ENCODE measurements around the gene PTPMT1. TPM values are rescaled to one million over a fixed set of nuclear protein-coding genes. Genes with fewer than 3 reads are reported as not detected.

PTPMT1 gene
- 58.3 TPM for polyA plus RNA-seq (2013, experiment 1 of 2)
- 60.4 TPM for polyA plus RNA-seq (2013, experiment 2 of 2)

GRCh38 chr11:47565340-47566148 is at the start of gene PTPMT1:
Gene PTPMT1 (plus strand): TSS chr11:47565599. CDS start chr11:47565623, 24 bp downstream.
- H2AK5ac ChIP-seq (ENCODE audit: low read depth, low read length): peak within 1 kb of the TSS; percentile 75
- H2BK15ac ChIP-seq (ENCODE audit: low read length): peak within 1 kb of the TSS; percentile 94
- DNase-seq (ENCODE audit: low spot score): no peak
- H3K27me3 ChIP-seq (ENCODE audit: control insufficient read depth in 3 of 3, insufficient read depth in 3 of 3, low read depth in 1 of 3, low read length in 3 of 3): peaks cover 0 to 3% (median 0%) of the 10 kb centered on the region in 3 experiments
- peak within 1 kb of the TSS; percentile 73 for H3K4me2 ChIP-seq (ENCODE audit: insufficient read depth, low read length, poor library complexity, severe bottlenecking)
- no peak within 1 kb of the TSS for H2BK5ac ChIP-seq (ENCODE audit: low read length)
- H3K9me3 ChIP-seq (replicated peaks in 1 of 2; ENCODE audit: control insufficient read depth in 2 of 2, insufficient read depth in 1 of 2, low read depth in 1 of 2, low read length in 2 of 2): no peaks in the 10 kb centered on the region
- H3K36me3 ChIP-seq (replicated peaks in 1 of 2; ENCODE audit: control insufficient read depth in 2 of 2, insufficient read depth in 2 of 2, low read length in 2 of 2): peaks cover 2 to 13% of the 10 kb centered on the region in 2 donors
- peaks cover 6% of the 10 kb centered on the region for H3K79me1 ChIP-seq (ENCODE audit: low read depth, low read length)
- H3K27ac ChIP-seq (replicated peaks; ENCODE audit: low read length): no peak within 1 kb of the TSS
- H3K18ac ChIP-seq (ENCODE audit: low read length): peak within 1 kb of the TSS; percentile 99
- H2BK120ac ChIP-seq (ENCODE audit: low read depth, low read length): peak within 1 kb of the TSS; percentile 97
- H3K4me1 ChIP-seq (ENCODE audit: control insufficient read depth in 2 of 2, insufficient read depth in 1 of 2, low read depth in 1 of 2, low read length in 2 of 2): peaks cover 0 to 4% of the 10 kb centered on the region in 2 donors
- peak within 1 kb of the TSS; percentile 99 for H4K8ac ChIP-seq (ENCODE audit: low read depth, low read length)
- H3K23ac ChIP-seq (ENCODE audit: low read depth, low read length, poor library complexity): peak within 1 kb of the TSS; percentile 97
- peak within 1 kb of the TSS; percentile 84 for H2BK12ac ChIP-seq (ENCODE audit: low read length)
- peak within 1 kb of the TSS; percentile 97 for H3K4ac ChIP-seq (ENCODE audit: low read length)
- peak within 1 kb of the TSS; percentile 56 to 86 for H3K4me3 ChIP-seq (ENCODE audit: low read length in 2 of 2)
- WGBS, 2 donors (ENCODE audit: extremely low coverage in 2 of 2, insufficient read length in 2 of 2, insufficient replicate concordance in 1 of 2): no CpG with 5 or more reads among the region's 86 CpGs
- peak within 1 kb of the TSS; percentile 94 for H3K14ac ChIP-seq (ENCODE audit: low read length)
- peak within 1 kb of the TSS; percentile 96 for H3K9ac ChIP-seq (ENCODE audit: low read depth, low read length, poor library complexity)
- H2AFZ ChIP-seq (ENCODE audit: low read length): peak within 1 kb of the TSS; percentile 93
- H4K91ac ChIP-seq (ENCODE audit: low read depth, low read length, poor library complexity): peak within 1 kb of the TSS; percentile 53

GRCh38 chr11:47516155-47516554 is 49.2 kb upstream of the PTPMT1 start:
- no peak overlapping the region for H2BK120ac ChIP-seq (ENCODE audit: low read depth, low read length)
- H3K4me2 ChIP-seq (ENCODE audit: insufficient read depth, low read length, poor library complexity, severe bottlenecking): no peak overlapping the region
- no peak overlapping the region for H2AFZ ChIP-seq (ENCODE audit: low read length)
- peaks cover 1% of the 10 kb centered on the region for H3K79me1 ChIP-seq (ENCODE audit: low read depth, low read length)
- no CpG with 5 or more reads among the region's 3 CpGs for WGBS, 2 donors (ENCODE audit: extremely low coverage in 2 of 2, insufficient read length in 2 of 2, insufficient replicate concordance in 1 of 2)
- H3K9me3 ChIP-seq (replicated peaks in 1 of 2; ENCODE audit: control insufficient read depth in 2 of 2, insufficient read depth in 1 of 2, low read depth in 1 of 2, low read length in 2 of 2): no peaks in the 10 kb centered on the region
- H2BK12ac ChIP-seq (ENCODE audit: low read length): no peak overlapping the region
- no peak overlapping the region for H3K9ac ChIP-seq (ENCODE audit: low read depth, low read length, poor library complexity)
- no peak overlapping the region for H3K4ac ChIP-seq (ENCODE audit: low read length)
- no peak overlapping the region for H3K4me3 ChIP-seq (ENCODE audit: low read length in 2 of 2)
- H2BK15ac ChIP-seq (ENCODE audit: low read length): no peak overlapping the region
- no peak overlapping the region for H2BK5ac ChIP-seq (ENCODE audit: low read length)
- H2AK5ac ChIP-seq (ENCODE audit: low read depth, low read length): no peak overlapping the region
- no peak overlapping the region for H4K8ac ChIP-seq (ENCODE audit: low read depth, low read length)
- H3K23ac ChIP-seq (ENCODE audit: low read depth, low read length, poor library complexity): no peak overlapping the region
- no peak overlapping the region for H3K27ac ChIP-seq (replicated peaks; ENCODE audit: low read length)
- no peak overlapping the region for H3K18ac ChIP-seq (ENCODE audit: low read length)
- no peak for DNase-seq (ENCODE audit: low spot score)
- H3K14ac ChIP-seq (ENCODE audit: low read length): no peak overlapping the region
- peaks cover 2 to 8% of the 10 kb centered on the region in 2 donors for H3K4me1 ChIP-seq (ENCODE audit: control insufficient read depth in 2 of 2, insufficient read depth in 1 of 2, low read depth in 1 of 2, low read length in 2 of 2)
- H3K27me3 ChIP-seq (ENCODE audit: control insufficient read depth in 3 of 3, insufficient read depth in 3 of 3, low read depth in 1 of 3, low read length in 3 of 3): no peaks in the 10 kb centered on the region
- peaks cover 0 to 23% of the 10 kb centered on the region in 2 donors for H3K36me3 ChIP-seq (replicated peaks in 1 of 2; ENCODE audit: control insufficient read depth in 2 of 2, insufficient read depth in 2 of 2, low read length in 2 of 2)
- no peak overlapping the region for H4K91ac ChIP-seq (ENCODE audit: low read depth, low read length, poor library complexity)

GRCh38 chr11:47516984-47517853 is 48.2 kb upstream of the PTPMT1 start:
- H3K27ac ChIP-seq (replicated peaks; ENCODE audit: low read length): no peak overlapping the region
- H2BK12ac ChIP-seq (ENCODE audit: low read length): no peak overlapping the region
- no peak for DNase-seq (ENCODE audit: low spot score)
- no peak overlapping the region for H3K4me3 ChIP-seq (ENCODE audit: low read length in 2 of 2)
- no peak overlapping the region for H3K9ac ChIP-seq (ENCODE audit: low read depth, low read length, poor library complexity)
- H4K8ac ChIP-seq (ENCODE audit: low read depth, low read length): no peak overlapping the region
- no peak overlapping the region for H3K4me2 ChIP-seq (ENCODE audit: insufficient read depth, low read length, poor library complexity, severe bottlenecking)
- peaks cover 1% of the 10 kb centered on the region for H3K79me1 ChIP-seq (ENCODE audit: low read depth, low read length)
- H3K4me1 ChIP-seq (ENCODE audit: control insufficient read depth in 2 of 2, insufficient read depth in 1 of 2, low read depth in 1 of 2, low read length in 2 of 2): peaks cover 2 to 7% of the 10 kb centered on the region in 2 donors
- H3K14ac ChIP-seq (ENCODE audit: low read length): no peak overlapping the region
- no peaks in the 10 kb centered on the region for H3K27me3 ChIP-seq (ENCODE audit: control insufficient read depth in 3 of 3, insufficient read depth in 3 of 3, low read depth in 1 of 3, low read length in 3 of 3)
- H3K23ac ChIP-seq (ENCODE audit: low read depth, low read length, poor library complexity): no peak overlapping the region
- WGBS, 2 donors (ENCODE audit: extremely low coverage in 2 of 2, insufficient read length in 2 of 2, insufficient replicate concordance in 1 of 2): no CpG with 5 or more reads among the region's 10 CpGs
- H2BK15ac ChIP-seq (ENCODE audit: low read length): no peak overlapping the region
- H3K4ac ChIP-seq (ENCODE audit: low read length): no peak overlapping the region
- no peak overlapping the region for H3K18ac ChIP-seq (ENCODE audit: low read length)
- peaks cover 0 to 15% of the 10 kb centered on the region in 2 donors for H3K36me3 ChIP-seq (replicated peaks in 1 of 2; ENCODE audit: control insufficient read depth in 2 of 2, insufficient read depth in 2 of 2, low read length in 2 of 2)
- no peak overlapping the region for H2BK120ac ChIP-seq (ENCODE audit: low read depth, low read length)
- H2AK5ac ChIP-seq (ENCODE audit: low read depth, low read length): no peak overlapping the region
- no peak overlapping the region for H2BK5ac ChIP-seq (ENCODE audit: low read length)
- H4K91ac ChIP-seq (ENCODE audit: low read depth, low read length, poor library complexity): no peak overlapping the region
- H3K9me3 ChIP-seq (replicated peaks in 1 of 2; ENCODE audit: control insufficient read depth in 2 of 2, insufficient read depth in 1 of 2, low read depth in 1 of 2, low read length in 2 of 2): no peaks in the 10 kb centered on the region
- H2AFZ ChIP-seq (ENCODE audit: low read length): no peak overlapping the region

All from neuronal stem cell (in vitro differentiated cells).